Hepatocyte (in vitro differentiated cells): Measurements from ENCODE around the gene AUTS2.
A peak's percentile ranks its signal among the peaks of the same experiment; 100 is the strongest.

Experiments used
- EZH2 ChIP-seq: fragments of 200-600 bp; sonication (generic); IDR thresholded peaks from 2 replicates; pipeline ENCODE4 v1.6.1; 2016; ENCODE audit warnings: antibody characterized with exemption, mild to moderate bottlenecking, borderline replicate concordance
- EZH2phosphoT487 ChIP-seq: fragments of 200-600 bp; sonication (generic); IDR thresholded peaks from one replicate; pipeline ENCODE4 v1.6.1; 2018; ENCODE audit warnings: antibody characterized with exemption, mild to moderate bottlenecking, low read depth, moderate library complexity; ENCODE audit not compliant: unreplicated experiment, severe bottlenecking
- TF ChIP-seq, protein P1 (sequence below): fragments of 200-600 bp; sonication (generic); IDR thresholded peaks from 2 replicates; pipeline ENCODE4 v1.5.1; 2016; ENCODE audit warnings: antibody characterized with exemption, mild to moderate bottlenecking; ENCODE audit not compliant: poor library complexity

GRCh38 chr7:70042533-70042932, 444.3 kb downstream of the AUTS2 start:
- TF ChIP-seq, protein P1, sequence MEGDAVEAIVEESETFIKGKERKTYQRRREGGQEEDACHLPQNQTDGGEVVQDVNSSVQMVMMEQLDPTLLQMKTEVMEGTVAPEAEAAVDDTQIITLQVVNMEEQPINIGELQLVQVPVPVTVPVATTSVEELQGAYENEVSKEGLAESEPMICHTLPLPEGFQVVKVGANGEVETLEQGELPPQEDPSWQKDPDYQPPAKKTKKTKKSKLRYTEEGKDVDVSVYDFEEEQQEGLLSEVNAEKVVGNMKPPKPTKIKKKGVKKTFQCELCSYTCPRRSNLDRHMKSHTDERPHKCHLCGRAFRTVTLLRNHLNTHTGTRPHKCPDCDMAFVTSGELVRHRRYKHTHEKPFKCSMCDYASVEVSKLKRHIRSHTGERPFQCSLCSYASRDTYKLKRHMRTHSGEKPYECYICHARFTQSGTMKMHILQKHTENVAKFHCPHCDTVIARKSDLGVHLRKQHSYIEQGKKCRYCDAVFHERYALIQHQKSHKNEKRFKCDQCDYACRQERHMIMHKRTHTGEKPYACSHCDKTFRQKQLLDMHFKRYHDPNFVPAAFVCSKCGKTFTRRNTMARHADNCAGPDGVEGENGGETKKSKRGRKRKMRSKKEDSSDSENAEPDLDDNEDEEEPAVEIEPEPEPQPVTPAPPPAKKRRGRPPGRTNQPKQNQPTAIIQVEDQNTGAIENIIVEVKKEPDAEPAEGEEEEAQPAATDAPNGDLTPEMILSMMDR: peak; percentile 60
- no peak for TF ChIP-seq EZH2
- no peak for TF ChIP-seq EZH2phosphoT487
